K562 (cell line): ENCODE data around the gene OTOGL. TPM values are rescaled to one million over a fixed set of nuclear protein-coding genes. Genes with fewer than 3 reads are reported as not detected.

Source experiments
- ATAC-seq: fragments of 200-7000 bp; cut with Tn5 transposase; 3 replicates; pipeline ENCODE4 v1.9.1; 2020; ENCODE audit warnings: moderate library complexity
- BruUV-seq: library from RNA; stranded (reverse); fragments of 400-500 nt; replicated peaks from 2 replicates; lab custom pipeline; 2021; lab: Mats Ljungman, UMichigan
- CTCF ChIA-PET: fragments of 300-600 bp; formaldehyde crosslinking; extraction: SDS; loops from one replicate; lab custom pipeline; 2021; ENCODE audit warnings: low intra/inter-chr PET ratio; lab: Yijun Ruan, JAX
- POLR2A ChIA-PET: fragments of 300-600, 350-650 bp; sonication (Branson Sonifier 250); formaldehyde crosslinking; extraction: SDS; loops from one replicate; lab custom pipeline; 2021; ENCODE audit warnings: antibody characterized with exemption, inconsistent platforms; lab: Yijun Ruan, JAX
- DNase-seq, 4 experiments: peaks; one replicate each; pipeline versions ENCODE4 v3.0.0 to v3.0.0-alpha.2; 2011 to 2018; ENCODE audit warnings: low spot score in 3 of 4, mixed read lengths in 3 of 4; ENCODE audit errors: extremely low read depth in 1 of 4
- FAIRE-seq: peaks from 2 replicates; lab custom pipeline; 2011; peaks lifted over from hg19 to GRCh38; lab: Jason Lieb, UNC
- H2AFZ ChIP-seq: 2 replicates; pipeline ENCODE4 v1.6.0; 2011; ENCODE audit warnings: low read depth, low read length, control low read depth, inconsistent platforms
- H3K27ac ChIP-seq: fragments of 200-600 bp; 3 replicates; pipeline ENCODE4 v1.8.0; 2011; ENCODE audit warnings: low read depth, mild to moderate bottlenecking, control low read depth, inconsistent platforms, low read length, moderate library complexity, mixed read lengths; ENCODE audit errors: extremely low read depth
- H3K27me3 ChIP-seq, 2 experiments: fragments of 300-600 bp in 1 of 2; 2 replicates in 1 of 2; 3 replicates in 1 of 2; pipeline versions ENCODE4 v1.6.0 to v1.8.0; 2011; ENCODE audit warnings: inconsistent platforms in 2 of 2, low read length in 2 of 2, mild to moderate bottlenecking in 1 of 2, mixed read lengths in 1 of 2, moderate library complexity in 1 of 2; ENCODE audit not compliant: control insufficient read depth in 2 of 2, insufficient read depth in 2 of 2
- H3K36me3 ChIP-seq: fragments of 300-600 bp; 3 replicates; pipeline ENCODE4 v1.8.0; 2011; ENCODE audit warnings: mild to moderate bottlenecking, low read length, inconsistent platforms; ENCODE audit not compliant: control insufficient read depth, insufficient read depth
- H3K4me1 ChIP-seq, 2 experiments: fragments of 200-600 bp in 1 of 2; replicated peaks in 1 of 2; 2 replicates in 1 of 2; 3 replicates in 1 of 2; pipeline versions ENCODE4 v1.5.1 to v1.8.0; 2011; ENCODE audit warnings: inconsistent platforms in 2 of 2, low read length in 2 of 2, mild to moderate bottlenecking in 1 of 2, mixed read lengths in 1 of 2, moderate library complexity in 1 of 2; ENCODE audit not compliant: control insufficient read depth in 2 of 2, insufficient read depth in 2 of 2
- H3K4me2 ChIP-seq: 2 replicates; pipeline ENCODE4 v1.6.1; 2011; ENCODE audit warnings: low read length, control low read depth, inconsistent platforms, mixed read lengths; ENCODE audit not compliant: insufficient read depth
- H3K4me3 ChIP-seq: fragments of 200-600 bp; sonication (generic), shearing (Covaris generic); 2 replicates; pipeline ENCODE4 v1.5.1; 2016; ENCODE audit warnings: control low read depth, inconsistent platforms
- H3K79me2 ChIP-seq: fragments of 200-600 bp; 3 replicates; pipeline ENCODE4 v1.8.0; 2011; ENCODE audit warnings: low read length, inconsistent platforms; ENCODE audit not compliant: control insufficient read depth, insufficient read depth
- H3K9ac ChIP-seq, 2 experiments: 2 replicates each; pipeline versions ENCODE4 v1.6.0 to v1.6.1; 2011; ENCODE audit warnings: low read depth in 2 of 2, low read length in 2 of 2, control low read depth in 1 of 2, inconsistent platforms in 1 of 2, mild to moderate bottlenecking in 1 of 2, mixed read lengths in 1 of 2; ENCODE audit not compliant: insufficient read depth in 1 of 2
- H3K9me1 ChIP-seq: one replicate; pipeline ENCODE4 v1.6.0; 2011; ENCODE audit warnings: inconsistent platforms, mild to moderate bottlenecking, low read length, moderate library complexity; ENCODE audit not compliant: control insufficient read depth, insufficient read depth
- H3K9me3 ChIP-seq: replicated peaks from 2 replicates; pipeline ENCODE4 v1.5.1; 2011; ENCODE audit warnings: low read depth, low read length, inconsistent platforms; ENCODE audit not compliant: control insufficient read depth, insufficient read depth
- H4K20me1 ChIP-seq: replicated peaks from 2 replicates; pipeline ENCODE4 v1.6.1; 2011; ENCODE audit warnings: low read length, inconsistent platforms, mixed read lengths; ENCODE audit not compliant: control insufficient read depth, insufficient read depth
- ARID3B ChIP-seq: fragments of 250-450 bp; sonication (Bioruptor Pico); IDR thresholded peaks from 2 replicates; pipeline ENCODE4 v1.4.0; 2020; ENCODE audit warnings: borderline replicate concordance
- BCOR ChIP-seq: fragments of 450-650 bp; IDR thresholded peaks from 2 replicates; pipeline ENCODE4 v1.6.1; 2016
- E2F6 ChIP-seq, 2 experiments: IDR thresholded peaks; 2 replicates each; pipeline ENCODE4 v1.6.1; 2011; ENCODE audit warnings: borderline replicate concordance in 1 of 2, control low read depth in 1 of 2, low read depth in 1 of 2, low read length in 1 of 2, mild to moderate bottlenecking in 1 of 2, mixed read lengths in 1 of 2, moderate library complexity in 1 of 2; ENCODE audit not compliant: insufficient read depth in 1 of 2, insufficient read length in 1 of 2, poor library complexity in 1 of 2, severe bottlenecking in 1 of 2; ENCODE audit errors: extremely low read depth in 1 of 2
- ELF4 ChIP-seq: fragments of 450-650 bp; formaldehyde crosslinking; IDR thresholded peaks from 2 replicates; pipeline ENCODE4 v1.4.0; 2022; ENCODE audit warnings: missing genetic modification characterization
- ELK3 ChIP-seq: fragments of 450-650 bp; formaldehyde crosslinking; IDR thresholded peaks from 2 replicates; pipeline ENCODE4 v1.4.0; 2020; ENCODE audit warnings: mild to moderate bottlenecking
- EP300 ChIP-seq: IDR thresholded peaks from 2 replicates; pipeline ENCODE4 v1.6.1; 2012; ENCODE audit warnings: low read length, improper control_type of control experiment
- HCFC1 ChIP-seq: IDR thresholded peaks from 2 replicates; pipeline ENCODE4 v1.6.1; 2012; ENCODE audit warnings: low read depth, low read length, improper control_type of control experiment
- IRF9 ChIP-seq: fragments of 450-650 bp; IDR thresholded peaks from 2 replicates; pipeline ENCODE4 v1.6.1; 2016; ENCODE audit warnings: missing biosample characterization, missing genetic modification characterization
- NCOA4 ChIP-seq: fragments of 450-650 bp; IDR thresholded peaks from 2 replicates; pipeline ENCODE4 v1.6.1; 2018; ENCODE audit warnings: mild to moderate bottlenecking; ENCODE audit not compliant: partially characterized antibody
- NCOA6 ChIP-seq: fragments of 450-650 bp; IDR thresholded peaks from 2 replicates; pipeline ENCODE4 v1.6.1; 2017; ENCODE audit warnings: mild to moderate bottlenecking
- RAD51 ChIP-seq: fragments of 450-650 bp; IDR thresholded peaks from 2 replicates; pipeline ENCODE4 v1.7.1; 2016; ENCODE audit warnings: low read depth, mild to moderate bottlenecking, borderline replicate concordance
- SRSF1 ChIP-seq: fragments of 200-400 bp; formaldehyde crosslinking; IDR thresholded peaks from 2 replicates; pipeline ENCODE4 v1.6.1; 2017; ENCODE audit warnings: mild to moderate bottlenecking, low read depth, low read length, moderate library complexity
- ZNF3 ChIP-seq: fragments of 250-450 bp; sonication (Bioruptor Pico); IDR thresholded peaks from 2 replicates; pipeline ENCODE4 v1.5.0; 2021; ENCODE audit warnings: mild to moderate bottlenecking, moderate library complexity
- ZNF431 ChIP-seq: sonication (generic); formaldehyde crosslinking; IDR thresholded peaks from 2 replicates; pipeline ENCODE4 v1.8.0; 2022; ENCODE audit warnings: mild to moderate bottlenecking, missing genetic modification reagents
- ZNF655 ChIP-seq: fragments of 250-450 bp; sonication (Bioruptor Pico); IDR thresholded peaks from 2 replicates; pipeline ENCODE4 v1.5.0; 2021
- ZZZ3 ChIP-seq: fragments of 450-650 bp; IDR thresholded peaks from 2 replicates; pipeline ENCODE4 v1.6.1; 2016; ENCODE audit warnings: antibody characterized with exemption, mild to moderate bottlenecking, moderate library complexity
- WGBS: fragments of 100-300 bp; shearing (Covaris generic); methylation state at CpG from one replicate; pipeline ENCODE4 v1.1.6; 2016; ENCODE audit warnings: low coverage, mixed read lengths; ENCODE audit not compliant: insufficient coverage; ENCODE audit errors: missing lambda C conversion rate; 5-methylcytosine and 5-hydroxymethylcytosine counted together
- in situ Hi-C: fragments of 300-500 bp; cut with MboI; formaldehyde crosslinking; loops from 4 replicates; pipeline ENCODE4 v1.15.0; 2018; ENCODE audit warnings: inconsistent platforms, mixed read lengths
- intact Hi-C: fragments of 100-400 bp; cut with micrococcal nuclease; formaldehyde crosslinking; loops from 2 replicates; pipeline ENCODE4 v1.14.2; 2022
- polyA plus RNA-seq, 8 experiments: library from polyadenylated mRNA; depleted of rRNA in 4 of 8; stranded (reverse) in 5 of 8; unstranded in 3 of 8; fragments of >200 nt; fragmentation: Nextera tagmentation in 2 of 8; fragmentation: Illumina TruSeq in 1 of 8; extraction: Ambion mirVana in 2 of 8; extraction: Trizol in 1 of 8; gene quantifications; 2 replicates each; pipeline versions ENCODE4 v1.2.1 to v1.2.3, GENCODE V29; 2011 to 2014; ENCODE audit warnings: inconsistent platforms in 1 of 8, missing spikeins in 1 of 8
- total RNA-seq, 7 experiments: library from RNA; depleted of rRNA in 6 of 7; stranded (reverse); fragments of >200 nt in 6 of 7; fragmentation: Illumina TruSeq in 2 of 7; extraction: Trizol in 2 of 7; gene quantifications; 2 replicates each; pipeline versions ENCODE4 v1.2.1 to v1.2.3, GENCODE V29; 2011 to 2021; ENCODE audit warnings: low replicate concordance in 1 of 7

Gene OTOGL
- total and polyA plus RNA-seq, 9 of the 15 experiments (the other 6 are each of a cell fraction or from before 2014, with no cell fraction given): 0.02 to 0.03 TPM; not detected in 7

GRCh38 chr12:80118565-80119324 lies 19.4 kb downstream of the OTOGL start:
- Histone ChIP-seq H3K27ac (no peak overlapping the region), H3K9ac (no peak overlapping the region), H4K20me1 (no peaks in the 10 kb centered on the region), H2AFZ (no peak overlapping the region), H3K79me2 (no peaks in the 10 kb centered on the region), H3K36me3 (no peaks in the 10 kb centered on the region), H3K9me1 (no peaks in the 10 kb centered on the region), H3K4me1 (no peaks in the 10 kb centered on the region), H3K9me3 (no peaks in the 10 kb centered on the region), H3K4me2 (no peak overlapping the region), H3K4me3 (no peak overlapping the region), H3K27me3 (no peaks in the 10 kb centered on the region)
- POLR2A ChIA-PET: no interaction called here
- DNase-seq (no peak), FAIRE-seq (no peak), ATAC-seq (no peak)
- in situ Hi-C loops: no loop called here
- TF ChIP-seq EP300: no peak
- TF ChIP-seq ZZZ3: no peak
- no peak for TF ChIP-seq E2F6 (IDR thresholded peaks at IDR 0.05; ENCODE audit: borderline replicate concordance in 1 of 2, extremely low read depth in 1 of 2, insufficient read depth in 1 of 2, insufficient read length in 1 of 2, low read depth in 1 of 2, low read length in 1 of 2, poor library complexity in 1 of 2, severe bottlenecking in 1 of 2)
- no peak for TF ChIP-seq ZNF3 (CRISPR knock-in tag)
- TF ChIP-seq ELF4 (CRISPR knock-in tag): no peak
- no peak for TF ChIP-seq NCOA6
- TF ChIP-seq ZNF431: no peak
- TF ChIP-seq BCOR: no peak
- TF ChIP-seq ARID3B (CRISPR knock-in tag): no peak
- TF ChIP-seq ELK3 (CRISPR knock-in tag): no peak
- no peak for TF ChIP-seq RAD51
- no peak for TF ChIP-seq NCOA4
- TF ChIP-seq IRF9: no peak
- no peak for TF ChIP-seq ZNF655 (CRISPR knock-in tag)
- no peak for TF ChIP-seq HCFC1
- TF ChIP-seq SRSF1: no peak
- no TSS peak for BruUV-seq
- CTCF ChIA-PET: no interaction called here
- intact Hi-C loops: no loop called here
- 0% methylated on average over 2 of the region's 2 CpGs for WGBS
